ENCODE data around the gene HIGD1C. TPM values are rescaled to one million over a fixed set of nuclear protein-coding genes. Genes with fewer than 3 reads are reported as not detected.

The HIGD1C gene
- total RNA-seq, 1 experiment from 2014 or later = not detected

- H3F3A ChIP-seq (ENCODE audit: insufficient read depth, low read depth) = peaks cover 10% of the 10 kb centered on the region; the same call in 1 of the 2 replicates
- DNase-seq = no peak
- ChIA-PET CTCF (no interaction called here), POLR2A (ENCODE audit: unreplicated experiment) (no interaction called here)
- H3K27ac ChIP-seq = no peak overlapping the region
- no peaks in the 10 kb centered on the region for H3K4me1 ChIP-seq (replicated peaks; ENCODE audit: insufficient read depth)
- H4K20me1 ChIP-seq (ENCODE audit: insufficient read depth) = no peaks in the 10 kb centered on the region
- no TSS peak for BruUV-seq (replicated peaks)
- H3K36me3 ChIP-seq (ENCODE audit: low read depth) = no peaks in the 10 kb centered on the region; the same call in 1 of the 2 replicates
- H2AFZ ChIP-seq = no peak overlapping the region
- no peak overlapping the region for H3K4me2 ChIP-seq
- intact Hi-C loops (cut with micrococcal nuclease; ENCODE audit: unreplicated experiment) = no loop called here
- no peaks in the 10 kb centered on the region for H3K79me2 ChIP-seq (ENCODE audit: low read depth)
- H3K9me2 ChIP-seq (ENCODE audit: insufficient read depth) = no peaks in the 10 kb centered on the region
- H3K9me3 ChIP-seq (ENCODE audit: insufficient read depth, low read depth) = no peaks in the 10 kb centered on the region
- H3K4me3 ChIP-seq = no peak overlapping the region
- no peaks in the 10 kb centered on the region for H3K27me3 ChIP-seq (ENCODE audit: insufficient read depth, low read depth)
- no peak for TF ChIP-seq EZH2 (IDR thresholded peaks at IDR 0.05; ENCODE audit: low read depth)
- TF ChIP-seq CTCF (conservative IDR thresholded peaks at IDR 0.05) = no peak
Measured at GRCh38 chr12:50980545-50980944, 28.2 kb downstream of the HIGD1C start.

GRCh38 chr12:50981319-50982239, 29.2 kb downstream of the HIGD1C start:
- Histone ChIP-seq H3K79me2 (ENCODE audit: low read depth) (no peaks in the 10 kb centered on the region), H3K9me3 (ENCODE audit: insufficient read depth, low read depth) (no peaks in the 10 kb centered on the region), H3K27me3 (ENCODE audit: insufficient read depth, low read depth) (no peaks in the 10 kb centered on the region), H4K20me1 (ENCODE audit: insufficient read depth) (no peaks in the 10 kb centered on the region), H3K9me2 (ENCODE audit: insufficient read depth) (no peaks in the 10 kb centered on the region), H2AFZ (no peak overlapping the region), H3K36me3 (ENCODE audit: low read depth) (peaks cover 2% of the 10 kb centered on the region; the same call in 1 of the 2 replicates), H3K4me1 (replicated peaks; ENCODE audit: insufficient read depth) (no peaks in the 10 kb centered on the region), H3K27ac (no peak overlapping the region), H3F3A (ENCODE audit: insufficient read depth, low read depth) (peaks cover 10% of the 10 kb centered on the region; the same call in 1 of the 2 replicates), H3K4me2 (no peak overlapping the region), H3K4me3 (no peak overlapping the region)
- no TSS peak for BruUV-seq (replicated peaks)
- TF ChIP-seq EZH2 (IDR thresholded peaks at IDR 0.05; ENCODE audit: low read depth) = no peak
- TF ChIP-seq CTCF (conservative IDR thresholded peaks at IDR 0.05) = no peak
- ChIA-PET CTCF (no interaction called here), POLR2A (ENCODE audit: unreplicated experiment) (no interaction called here)
- intact Hi-C loops (cut with micrococcal nuclease; ENCODE audit: unreplicated experiment) = no loop called here
- DNase-seq = no peak

GRCh38 chr12:50984586-50985298, 32.4 kb downstream of the HIGD1C start:
- Histone ChIP-seq H3K9me2 (ENCODE audit: insufficient read depth) (no peaks in the 10 kb centered on the region), H3K4me3 (no peak overlapping the region), H3K27me3 (ENCODE audit: insufficient read depth, low read depth) (no peaks in the 10 kb centered on the region), H2AFZ (no peak overlapping the region), H3K4me1 (replicated peaks; ENCODE audit: insufficient read depth) (no peaks in the 10 kb centered on the region), H3K27ac (peak overlapping the region; percentile 9; the same call in 1 of the 2 replicates), H3F3A (ENCODE audit: insufficient read depth, low read depth) (peaks cover 20% of the 10 kb centered on the region; the same call in 1 of the 2 replicates), H3K4me2 (no peak overlapping the region), H3K79me2 (ENCODE audit: low read depth) (no peaks in the 10 kb centered on the region), H4K20me1 (ENCODE audit: insufficient read depth) (no peaks in the 10 kb centered on the region), H3K36me3 (ENCODE audit: low read depth) (peaks cover 5% of the 10 kb centered on the region), H3K9me3 (ENCODE audit: insufficient read depth, low read depth) (no peaks in the 10 kb centered on the region)
- BruUV-seq (replicated peaks) = no TSS peak
- POLR2A ChIA-PET (ENCODE audit: unreplicated experiment) = no interaction called here
- CTCF ChIA-PET = interaction anchor here (0.6 to 1.3 kb wide), 3 partner anchors 11 to 885 kb away, joined by 3 to 7 read pairs (median 5); no protein-coding TSS in a partner anchor
- TF ChIP-seq CTCF (conservative IDR thresholded peaks at IDR 0.05) (no peak), EZH2 (IDR thresholded peaks at IDR 0.05; ENCODE audit: low read depth) (no peak)
- no peak for DNase-seq
- intact Hi-C loops (cut with micrococcal nuclease; ENCODE audit: unreplicated experiment) = loop anchor here (5.0 kb wide), 2 partner anchors 43 to 482 kb away; partner anchors contain the start of genes DIP2B and SLC11A2
